ENCODE results near the gene HLA-DQA1. TPM values are rescaled to one million over a fixed set of nuclear protein-coding genes. Genes with fewer than 3 reads are reported as not detected.
A peak's percentile ranks its signal among the peaks of the same experiment; 100 is the strongest.

The HLA-DQA1 gene
- total and polyA plus RNA-seq, 8 donors, result 1.1 to 16.2 (median 6.4) TPM; not detected in 3

DNA sequence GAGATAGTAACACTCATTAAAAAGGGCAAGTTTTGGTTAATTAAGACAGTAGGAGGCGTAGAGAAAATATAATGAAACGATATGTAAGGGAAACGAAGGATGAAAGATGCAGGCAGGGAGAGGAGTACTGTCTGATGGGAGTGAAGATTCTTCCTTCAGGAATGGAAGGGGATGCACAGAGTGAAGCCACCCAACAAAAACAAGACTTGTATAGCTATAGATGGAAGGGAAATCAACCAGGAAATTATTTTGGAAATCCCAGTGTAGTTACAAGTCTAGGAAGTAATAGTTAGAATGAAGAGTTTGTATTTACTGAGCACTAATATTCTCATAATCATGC is 27.8 kb upstream of the HLA-DQA1 start:
- intact Hi-C loops (cut with DNase I; ENCODE audit: low total_unique reads), result no loop called here
- H3K27me3 ChIP-seq, result no peaks in the 10 kb centered on the region
- no peak for DNase-seq
- no peaks in the 10 kb centered on the region for H3K36me3 ChIP-seq
- TF ChIP-seq EP300 (IDR thresholded peaks at IDR 0.05), result no peak
- TF ChIP-seq, protein P1, sequence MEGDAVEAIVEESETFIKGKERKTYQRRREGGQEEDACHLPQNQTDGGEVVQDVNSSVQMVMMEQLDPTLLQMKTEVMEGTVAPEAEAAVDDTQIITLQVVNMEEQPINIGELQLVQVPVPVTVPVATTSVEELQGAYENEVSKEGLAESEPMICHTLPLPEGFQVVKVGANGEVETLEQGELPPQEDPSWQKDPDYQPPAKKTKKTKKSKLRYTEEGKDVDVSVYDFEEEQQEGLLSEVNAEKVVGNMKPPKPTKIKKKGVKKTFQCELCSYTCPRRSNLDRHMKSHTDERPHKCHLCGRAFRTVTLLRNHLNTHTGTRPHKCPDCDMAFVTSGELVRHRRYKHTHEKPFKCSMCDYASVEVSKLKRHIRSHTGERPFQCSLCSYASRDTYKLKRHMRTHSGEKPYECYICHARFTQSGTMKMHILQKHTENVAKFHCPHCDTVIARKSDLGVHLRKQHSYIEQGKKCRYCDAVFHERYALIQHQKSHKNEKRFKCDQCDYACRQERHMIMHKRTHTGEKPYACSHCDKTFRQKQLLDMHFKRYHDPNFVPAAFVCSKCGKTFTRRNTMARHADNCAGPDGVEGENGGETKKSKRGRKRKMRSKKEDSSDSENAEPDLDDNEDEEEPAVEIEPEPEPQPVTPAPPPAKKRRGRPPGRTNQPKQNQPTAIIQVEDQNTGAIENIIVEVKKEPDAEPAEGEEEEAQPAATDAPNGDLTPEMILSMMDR (IDR thresholded peaks at IDR 0.05), result no peak
- no peak for TF ChIP-seq POLR2A (IDR thresholded peaks at IDR 0.05)
- TF ChIP-seq POLR2AphosphoS5 (IDR thresholded peaks at IDR 0.05), result no peak
- peaks cover 0 to 11% (median 0%) of the 10 kb centered on the region in 4 donors for H3K4me1 ChIP-seq
- H3K27ac ChIP-seq, result peak overlapping the region in 4 of 5 donors; percentile 37 to 72 (median 47)
- H3K9me3 ChIP-seq, result no peaks in the 10 kb centered on the region
- WGBS, 5 donors, result 57 to 90% (median 65%) methylated on average over 2 to 3 of the region's 3 CpGs
- H3K4me3 ChIP-seq, result no peak overlapping the region

DNA sequence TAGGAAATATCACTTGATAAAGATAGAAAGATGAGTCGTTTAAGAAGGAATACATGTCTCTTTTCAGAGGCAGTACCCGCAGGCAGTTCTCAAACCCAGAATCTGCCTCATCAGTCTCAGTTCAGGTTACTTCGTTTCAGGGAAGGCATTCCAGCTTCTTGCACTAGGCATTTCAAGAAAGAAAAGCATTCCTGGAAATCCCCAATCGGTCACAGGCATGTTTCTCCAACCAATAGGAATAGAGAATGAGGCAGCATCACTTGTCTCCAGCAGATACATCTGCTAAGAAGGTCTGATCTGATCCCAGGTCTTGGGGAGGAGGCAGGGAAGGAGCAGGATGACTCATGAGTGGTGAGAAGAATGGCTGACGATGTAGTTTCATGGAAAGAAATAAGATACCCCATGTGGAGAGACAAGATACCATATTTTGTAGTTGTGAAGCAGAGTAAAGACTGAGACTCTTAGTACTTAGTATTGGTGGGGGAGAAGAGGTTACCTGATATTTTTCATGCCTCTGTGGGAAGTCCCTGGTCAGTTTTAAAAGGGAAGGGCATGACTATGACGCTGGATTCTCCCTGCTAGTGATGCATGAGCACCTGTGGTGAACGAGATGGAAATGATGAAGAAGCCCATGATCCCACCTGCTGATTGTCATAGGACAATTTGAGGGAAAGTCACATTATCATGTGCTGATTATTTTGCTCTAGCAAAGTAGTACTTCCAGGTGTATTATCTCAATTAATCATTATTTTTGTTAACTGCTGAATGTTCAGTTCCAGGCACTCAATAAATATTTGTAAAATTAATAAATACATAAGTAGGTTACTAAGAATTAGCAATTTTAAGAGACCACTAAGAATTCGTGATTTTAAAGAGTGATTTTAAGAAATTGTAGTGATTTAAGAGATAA is 27.2 kb upstream of the HLA-DQA1 start:
- TF ChIP-seq POLR2AphosphoS5 (IDR thresholded peaks at IDR 0.05) (peak in 2 of 3 donors; percentile 31 to 34), POLR2A (IDR thresholded peaks at IDR 0.05) (no peak)
- intact Hi-C loops (cut with DNase I; ENCODE audit: low total_unique reads), result no loop called here
- Histone ChIP-seq H3K27me3 (no peaks in the 10 kb centered on the region), H3K4me1 (peaks cover 0 to 8% (median 0%) of the 10 kb centered on the region in 4 donors), H3K9me3 (no peaks in the 10 kb centered on the region), H3K4me3 (no peak overlapping the region), H3K27ac (peak overlapping the region in 4 of 5 donors; percentile 37 to 72 (median 52)), H3K36me3 (no peaks in the 10 kb centered on the region)
- peak in 1 of 2 donors; percentile 93 for DNase-seq
- 7 to 20% (median 17%) methylated on average over 8 of the region's 8 CpGs for WGBS, 5 donors

DNA sequence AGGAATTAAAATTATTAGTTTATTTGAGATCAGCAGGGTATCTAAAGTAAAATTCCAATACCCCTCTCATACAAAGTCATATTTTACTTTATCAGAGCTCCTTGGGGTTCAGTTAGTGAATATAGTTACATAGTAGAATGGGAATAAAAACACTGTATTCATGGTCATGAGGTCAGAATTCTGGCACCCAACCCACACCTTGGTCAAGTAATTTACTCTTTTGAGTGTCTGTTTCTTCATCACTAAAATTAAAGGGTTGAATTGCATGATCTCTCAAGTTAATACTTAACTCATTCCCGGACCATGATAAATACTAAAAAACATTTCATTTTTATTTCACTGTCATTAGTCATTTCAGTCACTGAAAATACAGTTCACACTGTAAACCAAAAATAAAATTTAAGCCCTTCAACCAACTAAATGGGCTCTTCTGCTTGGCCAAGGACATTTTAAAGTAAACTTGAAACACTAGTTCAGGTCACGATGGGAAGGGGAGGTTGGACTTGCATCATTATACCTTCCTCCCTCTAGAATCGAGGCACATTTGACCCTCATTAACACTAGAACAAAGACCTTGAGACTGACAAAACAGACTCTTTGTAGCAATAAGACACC is 26.4 kb upstream of the HLA-DQA1 start:
- H3K4me1 ChIP-seq, result peaks cover 0 to 8% (median 0%) of the 10 kb centered on the region in 4 donors
- no peak overlapping the region for H3K4me3 ChIP-seq
- intact Hi-C loops (cut with DNase I; ENCODE audit: low total_unique reads), result no loop called here
- no peak for DNase-seq
- no peaks in the 10 kb centered on the region for H3K36me3 ChIP-seq
- no peak overlapping the region for H3K27ac ChIP-seq
- WGBS, 5 donors, result 21 to 51% (median 24%) methylated on average over 3 of the region's 3 CpGs
- no peaks in the 10 kb centered on the region for H3K27me3 ChIP-seq
- TF ChIP-seq, protein P1 (IDR thresholded peaks at IDR 0.05), result no peak
- TF ChIP-seq POLR2A (IDR thresholded peaks at IDR 0.05), result no peak
- H3K9me3 ChIP-seq, result no peaks in the 10 kb centered on the region

DNA sequence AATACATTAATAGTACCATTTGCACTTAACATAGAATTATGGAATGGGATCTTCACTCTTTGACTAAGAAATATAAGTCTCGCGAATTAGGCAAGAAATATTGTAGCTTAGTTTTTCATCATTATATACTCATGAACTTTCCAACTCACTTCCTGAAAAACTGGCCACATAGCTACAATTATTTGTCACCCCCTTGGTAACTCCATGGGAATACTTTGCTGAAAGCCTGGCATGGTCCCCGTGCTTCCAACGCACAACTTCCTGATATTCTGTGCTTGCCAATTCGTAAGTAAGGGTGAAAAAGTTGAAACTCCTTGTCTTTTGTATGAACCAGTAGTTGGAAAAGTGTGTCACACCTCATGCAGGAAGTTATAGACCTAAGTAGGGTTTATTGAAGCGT is 23.7 kb upstream of the HLA-DQA1 start:
- WGBS, 5 donors, result 11 to 65% (median 39%) methylated on average over 6 of the region's 6 CpGs

DNA sequence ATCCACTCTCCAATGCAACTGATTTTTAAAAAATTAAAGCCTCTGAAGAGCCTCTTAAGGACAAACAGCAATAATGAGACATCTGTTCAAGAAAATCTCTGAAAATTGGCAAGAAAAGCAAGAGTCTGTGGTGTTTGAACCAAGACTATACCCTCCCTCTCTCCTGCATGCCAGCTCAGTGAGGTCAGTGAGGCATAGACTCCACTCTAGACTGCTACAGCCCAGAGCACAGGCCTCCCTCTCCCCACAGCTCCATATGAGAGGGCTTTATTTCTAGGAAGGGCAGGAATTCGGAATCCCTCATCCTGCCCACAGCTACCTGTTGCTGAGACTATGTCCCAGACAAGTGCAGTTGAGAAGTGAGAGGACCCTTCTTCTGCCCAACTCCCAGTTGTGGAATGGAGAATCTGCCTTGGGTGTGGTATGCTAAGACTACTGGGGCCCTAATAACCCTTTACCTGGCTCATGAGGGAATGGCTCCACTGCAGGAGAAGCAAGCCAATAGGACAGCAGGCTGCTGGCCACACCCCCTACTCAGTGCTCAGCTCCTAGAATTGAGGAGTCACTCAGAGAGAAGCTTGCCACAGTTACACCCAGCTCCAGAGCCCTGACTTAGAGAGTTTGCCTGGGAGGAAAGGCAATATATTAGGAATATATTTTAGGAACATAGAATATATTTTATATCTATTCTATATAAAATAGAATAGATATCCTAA is 22.7 kb upstream of the HLA-DQA1 start:
- Histone ChIP-seq H3K36me3 (no peaks in the 10 kb centered on the region), H3K4me1 (peaks cover 0 to 6% (median 0%) of the 10 kb centered on the region in 4 donors), H3K4me3 (no peak overlapping the region), H3K27ac (no peak overlapping the region), H3K9me3 (peaks cover 0 to 13% (median 0%) of the 10 kb centered on the region in 4 donors), H3K27me3 (no peaks in the 10 kb centered on the region)
- no peak for DNase-seq
- intact Hi-C loops (cut with DNase I; ENCODE audit: low total_unique reads), result no loop called here
- WGBS, 5 donors, result 0 to 89% (median 60%) methylated on average over 1 of the region's 1 CpG
- TF ChIP-seq POLR2A (IDR thresholded peaks at IDR 0.05) (no peak), EP300 (IDR thresholded peaks at IDR 0.05) (no peak), POLR2AphosphoS5 (IDR thresholded peaks at IDR 0.05) (no peak)
- TF ChIP-seq, protein P1 (IDR thresholded peaks at IDR 0.05), result no peak

More for the DNA sequence above, 23.7 kb upstream of the HLA-DQA1 start:
- no peak for DNase-seq
- intact Hi-C loops (cut with DNase I; ENCODE audit: low total_unique reads), result no loop called here
- Histone ChIP-seq H3K4me3 (no peak overlapping the region), H3K27me3 (no peaks in the 10 kb centered on the region), H3K9me3 (peaks cover 0 to 11% (median 0%) of the 10 kb centered on the region in 4 donors), H3K36me3 (no peaks in the 10 kb centered on the region), H3K4me1 (peaks cover 0 to 8% (median 0%) of the 10 kb centered on the region in 4 donors), H3K27ac (no peak overlapping the region)
- TF ChIP-seq EP300 (IDR thresholded peaks at IDR 0.05), result no peak
- TF ChIP-seq POLR2A (IDR thresholded peaks at IDR 0.05), result no peak

All from stomach (tissue), 9 donors.